Right lobe of liver (tissue), 6 donors: ENCODE results near the gene NUP133. TPM values are rescaled to one million over a fixed set of nuclear protein-coding genes. Genes with fewer than 3 reads are reported as not detected.
"Not testable (repeated sequence)": the region's sequence is repeated elsewhere in the genome, so short reads cannot be mapped to it uniquely, and the experiment has no call there.

ENCODE experiments used
- ATAC-seq, 4 donors: fragments of 200-7000 bp; cut with Tn5 transposase; one replicate each; pipeline ENCODE4 v1.9.1; 2020; ENCODE audit warnings: mild to moderate bottlenecking in 4 of 4, moderate library complexity in 4 of 4
- DNase-seq, 3 donors: peaks; one replicate each; pipeline ENCODE4 v3.0.0-alpha.2; 2020
- H3K27ac ChIP-seq, 3 donors: fragments of 200-600 bp; one replicate each; pipeline ENCODE4 v1.8.0; 2022
- H3K27me3 ChIP-seq, 2 donors: fragments of 200-600 bp; one replicate each; pipeline ENCODE4 v1.8.0; 2022
- H3K36me3 ChIP-seq, 4 donors: fragments of 200-600 bp; sonication (generic) in 1 of 4; one replicate each; pipeline versions ENCODE4 v1.5.1 to v1.8.0; 2017 to 2022; ENCODE audit warnings: control low read depth in 1 of 4
- H3K4me1 ChIP-seq, 4 donors: fragments of 200-600 bp; sonication (generic) in 1 of 4; one replicate each; pipeline versions ENCODE4 v1.5.1 to v1.8.0; 2017 to 2022; ENCODE audit warnings: control low read depth in 1 of 4
- H3K4me3 ChIP-seq, 3 donors: fragments of 200-600 bp; one replicate each; pipeline ENCODE4 v1.8.0; 2022
- H3K9me3 ChIP-seq, 4 donors: fragments of 200-600 bp; sonication (generic) in 1 of 4; one replicate each; pipeline versions ENCODE4 v1.5.1 to v1.8.0; 2017 to 2022; ENCODE audit warnings: control low read depth in 1 of 4
- POLR2A ChIP-seq: fragments of 450-650 bp; IDR thresholded peaks from one replicate; pipeline ENCODE4 v1.6.1; 2017; ENCODE audit warnings: antibody characterized with exemption, mild to moderate bottlenecking
- WGBS: methylation state at CpG from one replicate; pipeline ENCODE4 v1.1.6; 2018; ENCODE audit warnings: low coverage, low lambda C conversion rate; ENCODE audit not compliant: insufficient coverage; ENCODE audit errors: missing lambda C conversion rate; 5-methylcytosine and 5-hydroxymethylcytosine counted together
- intact Hi-C, 2 donors: fragments of 100-400 bp; cut with DNase I; formaldehyde crosslinking; loops; one replicate each; pipeline versions ENCODE4 v1.11.2 to v1.14.1; 2022
- small RNA-seq, 2 experiments: library from RNA; depleted of rRNA; stranded (forward); fragments of <200 nt; gene quantifications; one replicate each; pipeline ENCODE3, GENCODE V24; 2016
- total RNA-seq, 6 experiments: library from RNA; depleted of rRNA in 2 of 6; stranded (reverse); fragments of >200 nt in 2 of 6; fragmentation: NEBNext Ultra II Directional in 3 of 6; extraction: Animal tissue kit (Norgen Biotek cat#: 25700) in 3 of 6; gene quantifications; one replicate each; pipeline versions ENCODE4 v1.1.0 to v1.2.4, GENCODE V29; 2016 to 2023
- TF ChIP-seq, protein P1 (sequence below), 4 donors: fragments of 200-600 bp in 3 of 4; fragments of 450-650 bp in 1 of 4; IDR thresholded peaks; one replicate each; pipeline versions ENCODE4 v1.5.1 to v1.8.0; 2016 to 2022; ENCODE audit warnings: antibody characterized with exemption in 4 of 4, mild to moderate bottlenecking in 2 of 4
- donor health status: DM: no; HTN: yes; CAD: no.
- donor health status: DM: no; HTN: no; CAD: no.
- donor health status: DM: no; HTN: no; CAD: no.
- donor health status: DM: no; HTN: yes; CAD: no.
- donor health status: DM: no; HTN: yes; CAD: no.

The NUP133 gene
- total RNA-seq, 6 experiments from 2014 or later = 8.5 to 14.4 (median 11.5) TPM

DNA sequence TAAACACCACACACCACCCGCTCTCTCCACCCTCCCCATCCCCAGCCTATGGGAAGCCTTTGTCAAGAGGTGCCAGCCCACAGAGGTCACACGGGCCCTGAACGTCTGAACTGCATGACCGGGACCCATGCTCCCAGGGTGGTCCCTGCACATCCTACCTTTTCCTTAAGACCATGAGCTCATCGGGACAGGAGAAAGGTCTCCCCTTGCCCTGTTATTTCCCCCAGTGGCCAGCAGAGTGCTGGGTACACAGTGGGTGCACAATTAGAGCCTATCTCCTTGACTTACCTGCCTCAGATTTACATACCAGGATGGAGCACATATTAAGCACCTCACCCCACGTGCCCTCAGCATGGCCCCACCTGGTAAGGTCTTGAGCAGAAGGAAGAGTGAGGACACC, 105.1 kb downstream of the NUP133 start:
- no peak overlapping the region for H3K4me3 ChIP-seq
- no peaks in the 10 kb centered on the region for H3K36me3 ChIP-seq
- H3K9me3 ChIP-seq = no peaks in the 10 kb centered on the region
- intact Hi-C loops = no loop called here
- 60% methylated on average over 3 of the region's 6 CpGs for WGBS
- no peak for DNase-seq
- ATAC-seq = no peak
- peaks cover 0 to 8% (median 0%) of the 10 kb centered on the region in 4 donors for H3K4me1 ChIP-seq
- peaks cover 6 to 9% of the 10 kb centered on the region in 2 donors for H3K27me3 ChIP-seq
- no peak for TF ChIP-seq POLR2A
- TF ChIP-seq, protein P1, sequence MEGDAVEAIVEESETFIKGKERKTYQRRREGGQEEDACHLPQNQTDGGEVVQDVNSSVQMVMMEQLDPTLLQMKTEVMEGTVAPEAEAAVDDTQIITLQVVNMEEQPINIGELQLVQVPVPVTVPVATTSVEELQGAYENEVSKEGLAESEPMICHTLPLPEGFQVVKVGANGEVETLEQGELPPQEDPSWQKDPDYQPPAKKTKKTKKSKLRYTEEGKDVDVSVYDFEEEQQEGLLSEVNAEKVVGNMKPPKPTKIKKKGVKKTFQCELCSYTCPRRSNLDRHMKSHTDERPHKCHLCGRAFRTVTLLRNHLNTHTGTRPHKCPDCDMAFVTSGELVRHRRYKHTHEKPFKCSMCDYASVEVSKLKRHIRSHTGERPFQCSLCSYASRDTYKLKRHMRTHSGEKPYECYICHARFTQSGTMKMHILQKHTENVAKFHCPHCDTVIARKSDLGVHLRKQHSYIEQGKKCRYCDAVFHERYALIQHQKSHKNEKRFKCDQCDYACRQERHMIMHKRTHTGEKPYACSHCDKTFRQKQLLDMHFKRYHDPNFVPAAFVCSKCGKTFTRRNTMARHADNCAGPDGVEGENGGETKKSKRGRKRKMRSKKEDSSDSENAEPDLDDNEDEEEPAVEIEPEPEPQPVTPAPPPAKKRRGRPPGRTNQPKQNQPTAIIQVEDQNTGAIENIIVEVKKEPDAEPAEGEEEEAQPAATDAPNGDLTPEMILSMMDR (IDR thresholded peaks at IDR 0.05) = no peak
- H3K27ac ChIP-seq = no peak overlapping the region

DNA sequence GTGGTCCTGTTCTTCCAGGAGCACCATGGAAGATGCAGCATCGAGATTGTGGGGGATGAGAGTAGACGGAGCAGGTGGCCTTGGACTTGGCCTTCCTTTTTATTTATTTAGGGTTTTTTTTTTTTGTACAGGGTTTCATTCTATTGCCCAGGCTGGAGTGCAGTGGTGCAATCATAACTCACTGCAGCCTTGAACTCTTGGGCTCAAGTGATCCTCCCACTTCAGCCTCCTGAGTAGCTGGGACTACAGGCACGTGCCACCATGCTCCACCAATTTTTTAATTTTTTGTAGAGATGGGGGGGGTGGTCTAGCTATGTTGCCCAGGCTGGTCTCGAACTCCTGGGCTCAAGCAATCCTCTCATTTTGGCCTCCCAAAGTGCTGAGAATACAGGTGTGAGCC, 105.8 kb downstream of the NUP133 start:
- H3K36me3 ChIP-seq, intact Hi-C loops, DNase-seq, H3K4me3 ChIP-seq, H3K4me1 ChIP-seq, ATAC-seq, H3K27ac ChIP-seq, H3K9me3 ChIP-seq, H3K27me3 ChIP-seq: not testable (repeated sequence)
- WGBS = 55% methylated on average over 3 of the region's 4 CpGs

DNA sequence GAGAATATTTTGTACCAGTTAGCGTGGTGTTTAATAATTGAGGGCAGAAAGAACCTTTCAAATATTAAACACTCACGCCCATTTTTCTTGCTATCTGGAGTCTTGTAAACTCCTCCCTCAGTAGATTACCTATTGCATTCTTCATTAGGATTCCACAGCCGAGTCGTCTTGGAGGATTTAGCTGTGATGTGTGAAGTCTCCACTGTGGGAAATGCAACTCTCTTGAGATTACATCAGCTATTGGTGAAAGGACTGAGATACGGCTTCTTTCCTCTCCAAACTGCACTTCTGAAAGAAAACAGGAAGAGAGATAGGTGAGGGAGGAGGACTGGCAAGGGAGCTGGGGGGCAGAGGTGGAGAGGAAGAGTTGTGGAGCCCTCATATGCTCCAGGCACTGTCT, 110.4 kb downstream of the NUP133 start:
- no peak overlapping the region for H3K27ac ChIP-seq
- no peak overlapping the region for H3K4me3 ChIP-seq
- DNase-seq (no peak), ATAC-seq (no peak)
- H3K36me3 ChIP-seq = no peaks in the 10 kb centered on the region
- intact Hi-C loops = no loop called here
- no peaks in the 10 kb centered on the region for H3K9me3 ChIP-seq
- H3K27me3 ChIP-seq = no peaks in the 10 kb centered on the region
- 35% methylated on average over 5 of the region's 5 CpGs for WGBS
- TF ChIP-seq, protein P1 (IDR thresholded peaks at IDR 0.05) = no peak
- TF ChIP-seq POLR2A = no peak
- no peaks in the 10 kb centered on the region for H3K4me1 ChIP-seq

DNA sequence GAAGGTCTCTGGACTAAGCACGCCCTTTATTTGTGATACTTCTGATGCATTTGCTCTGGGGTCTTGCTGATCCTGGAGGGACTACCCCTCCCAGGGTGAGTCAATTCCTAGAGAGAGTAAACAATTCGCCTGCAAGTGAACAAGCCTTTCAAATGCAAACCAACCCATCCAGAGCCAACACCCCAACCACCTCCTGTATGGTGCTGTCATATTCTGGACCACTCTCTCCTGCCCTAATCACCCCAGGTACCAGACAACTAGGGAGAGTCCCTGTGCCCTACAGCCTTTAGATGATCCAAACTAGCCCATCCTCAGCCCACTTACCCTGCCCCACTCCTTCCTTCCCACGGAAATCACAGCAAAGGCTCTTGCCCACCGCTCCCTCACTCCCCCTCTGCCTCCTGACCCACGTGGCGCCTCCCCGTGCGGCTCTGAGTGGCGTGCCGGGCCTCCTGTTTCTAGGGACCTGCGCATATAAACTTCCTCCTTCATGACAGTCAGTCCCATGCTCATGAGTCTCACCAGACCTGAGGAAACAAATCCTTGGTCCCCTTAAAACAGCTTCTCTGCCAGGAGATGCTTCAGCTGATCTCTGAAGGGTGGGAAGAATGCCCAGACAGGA, 111.4 kb downstream of the NUP133 start:
- intact Hi-C loops = no loop called here
- no peaks in the 10 kb centered on the region for H3K36me3 ChIP-seq
- ATAC-seq (no peak), DNase-seq (no peak)
- H3K4me3 ChIP-seq = no peak overlapping the region
- no peak overlapping the region for H3K27ac ChIP-seq
- no peaks in the 10 kb centered on the region for H3K9me3 ChIP-seq
- H3K4me1 ChIP-seq = no peaks in the 10 kb centered on the region
- H3K27me3 ChIP-seq = no peaks in the 10 kb centered on the region
- WGBS = 47% methylated on average over 10 of the region's 11 CpGs
- TF ChIP-seq POLR2A = no peak

DNA sequence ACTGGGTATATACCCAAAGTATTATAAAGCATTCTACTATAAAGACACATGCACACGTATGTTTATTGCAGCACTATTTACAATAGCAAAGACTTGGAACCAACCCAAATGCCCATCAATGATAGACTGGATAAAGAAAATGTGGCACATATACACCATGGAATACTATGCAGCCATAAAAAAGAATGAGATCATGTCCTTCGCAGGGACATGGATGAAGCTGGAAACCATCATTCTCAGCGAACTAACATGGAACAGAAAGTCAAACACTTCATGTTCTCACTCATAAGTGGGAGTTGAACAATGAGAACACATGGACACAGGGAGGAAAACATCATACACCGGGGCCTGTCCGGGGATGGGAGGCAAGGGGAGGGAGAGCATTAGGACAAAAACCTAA, 113.6 kb downstream of the NUP133 start:
- WGBS = 84% methylated on average over 5 of the region's 5 CpGs
- H3K4me1 ChIP-seq, ATAC-seq, DNase-seq, H3K4me3 ChIP-seq, H3K27me3 ChIP-seq, H3K27ac ChIP-seq, intact Hi-C loops, H3K36me3 ChIP-seq, H3K9me3 ChIP-seq: not testable (repeated sequence)

GRCh38 chr1:229392936-229393335, 115.2 kb downstream of the NUP133 start:
- no peak overlapping the region for H3K4me3 ChIP-seq
- intact Hi-C loops = no loop called here
- WGBS = 70% methylated on average over 4 of the region's 4 CpGs
- H3K9me3 ChIP-seq = no peaks in the 10 kb centered on the region
- DNase-seq = no peak
- H3K27me3 ChIP-seq = no peaks in the 10 kb centered on the region
- TF ChIP-seq, protein P1 (IDR thresholded peaks at IDR 0.05) = no peak
- H3K4me1 ChIP-seq = no peaks in the 10 kb centered on the region
- no peaks in the 10 kb centered on the region for H3K36me3 ChIP-seq
- no peak overlapping the region for H3K27ac ChIP-seq
- no peak for ATAC-seq

Small RNAs within 50 kb of the gene (small RNA-seq; reads per million reads assigned to genes)
- 0 reads per million in 2 experiments for gene RN7SKP276
- 0 reads per million in 2 experiments for gene RNA5SP78
- 0 reads per million in 2 experiments for gene RNU4-21P

Other genes starting within 250 kb of the NUP133 start
- gene RAB4A, start 237.2 kb downstream of the NUP133 start, total RNA-seq = 10 to 100 TPM; 23.3 to 66.4 (median 50.0) TPM
- gene CCSAP, start 165.3 kb downstream of the NUP133 start, total RNA-seq = 1 to 10 TPM; 1.4 to 3.2 (median 1.7) TPM
- gene ACTA1, start 74.2 kb downstream of the NUP133 start, total RNA-seq = 10 to 100 TPM in 1 of 6 experiments, 1 to 10 TPM in 4, not detected in 1; 1.1 to 14.2 (median 1.3) TPM
- gene ABCB10, start 50.4 kb upstream of the NUP133 start, total RNA-seq = 10 to 100 TPM; 12.9 to 16.2 (median 13.7) TPM
- gene TAF5L, start 117.8 kb upstream of the NUP133 start, total RNA-seq = 10 to 100 TPM in 3 of 6 experiments, 1 to 10 TPM in 3; 7.6 to 14.0 (median 9.9) TPM
- gene URB2, start 117.9 kb upstream of the NUP133 start, total RNA-seq = 1 to 10 TPM; 3.7 to 7.6 (median 3.9) TPM